HUES48 (cell line): ENCODE measurements around the gene HLF.

Experiments
- H3K27ac ChIP-seq: one replicate; pipeline ENCODE4 v1.7.0; 2013; ENCODE audit warnings: low read depth, low read length, inconsistent platforms
- H3K27me3 ChIP-seq: 2 replicates; pipeline ENCODE4 v1.6.1; 2013; ENCODE audit warnings: mild to moderate bottlenecking, low read length; ENCODE audit not compliant: control insufficient read depth, insufficient read depth
- H3K36me3 ChIP-seq: 2 replicates; pipeline ENCODE4 v1.6.1; 2013; ENCODE audit warnings: low read length; ENCODE audit not compliant: control insufficient read depth, insufficient read depth
- H3K4me1 ChIP-seq: 2 replicates; pipeline ENCODE4 v1.6.1; 2013; ENCODE audit warnings: mild to moderate bottlenecking, low read length; ENCODE audit not compliant: control insufficient read depth, insufficient read depth
- H3K4me3 ChIP-seq: 2 replicates; pipeline ENCODE4 v1.5.1; 2013; ENCODE audit warnings: mild to moderate bottlenecking, low read depth, low read length
- H3K9ac ChIP-seq: 2 replicates; pipeline ENCODE4 v1.6.1; 2013; ENCODE audit warnings: mild to moderate bottlenecking, low read depth, low read length, moderate library complexity
- H3K9me3 ChIP-seq: 2 replicates; pipeline ENCODE4 v1.6.1; 2013; ENCODE audit warnings: low read length; ENCODE audit not compliant: control insufficient read depth, insufficient read depth

The HLF gene

DNA sequence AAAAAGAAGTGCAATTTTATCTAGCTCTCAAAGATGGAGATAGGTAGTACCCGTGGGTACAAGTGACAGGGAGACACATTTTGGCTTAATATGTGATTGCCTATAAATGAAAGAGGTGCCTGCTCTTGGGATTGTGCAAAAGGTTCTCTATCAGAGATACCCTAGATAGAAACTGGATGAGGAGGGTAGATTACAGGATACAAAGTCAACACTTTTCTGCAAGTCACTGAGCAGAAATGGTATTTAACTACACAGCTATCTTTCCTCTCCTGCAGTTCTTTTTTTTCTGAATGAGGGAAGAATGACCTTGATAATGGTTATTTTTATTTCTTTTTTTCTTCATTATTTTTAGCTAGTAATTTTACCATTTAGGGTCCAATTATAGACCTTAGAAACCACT, 89.2 kb downstream of the HLF start:
- Histone ChIP-seq H3K4me1 (peaks cover 26% of the 10 kb centered on the region), H3K9me3 (no peaks in the 10 kb centered on the region), H3K9ac (no peak overlapping the region), H3K36me3 (no peaks in the 10 kb centered on the region), H3K27me3 (no peaks in the 10 kb centered on the region), H3K27ac (no peak overlapping the region), H3K4me3 (no peak overlapping the region)

DNA sequence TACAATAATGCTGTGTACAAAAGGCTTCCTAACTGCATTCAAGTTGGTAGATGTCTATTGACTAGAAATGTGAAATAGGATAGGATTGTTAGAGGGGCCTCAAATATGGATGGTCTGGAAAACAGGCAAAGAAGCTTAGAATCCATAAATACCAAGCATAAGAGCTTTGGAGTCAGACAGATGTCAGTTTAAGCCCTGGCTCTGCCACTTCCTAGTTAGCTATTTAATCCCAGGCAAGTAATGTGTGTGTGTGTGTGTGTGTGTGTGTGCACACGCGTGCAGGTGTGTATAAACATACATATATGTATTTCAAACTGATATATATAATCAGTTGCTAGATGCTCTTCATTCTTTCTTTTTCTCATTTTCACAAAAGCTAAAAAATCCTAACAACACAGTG, 90.2 kb downstream of the HLF start:
- Histone ChIP-seq H3K9me3 (no peaks in the 10 kb centered on the region), H3K4me1 (peaks cover 21% of the 10 kb centered on the region), H3K27ac (no peak overlapping the region), H3K36me3 (no peaks in the 10 kb centered on the region), H3K4me3 (no peak overlapping the region), H3K27me3 (no peaks in the 10 kb centered on the region), H3K9ac (no peak overlapping the region)

DNA sequence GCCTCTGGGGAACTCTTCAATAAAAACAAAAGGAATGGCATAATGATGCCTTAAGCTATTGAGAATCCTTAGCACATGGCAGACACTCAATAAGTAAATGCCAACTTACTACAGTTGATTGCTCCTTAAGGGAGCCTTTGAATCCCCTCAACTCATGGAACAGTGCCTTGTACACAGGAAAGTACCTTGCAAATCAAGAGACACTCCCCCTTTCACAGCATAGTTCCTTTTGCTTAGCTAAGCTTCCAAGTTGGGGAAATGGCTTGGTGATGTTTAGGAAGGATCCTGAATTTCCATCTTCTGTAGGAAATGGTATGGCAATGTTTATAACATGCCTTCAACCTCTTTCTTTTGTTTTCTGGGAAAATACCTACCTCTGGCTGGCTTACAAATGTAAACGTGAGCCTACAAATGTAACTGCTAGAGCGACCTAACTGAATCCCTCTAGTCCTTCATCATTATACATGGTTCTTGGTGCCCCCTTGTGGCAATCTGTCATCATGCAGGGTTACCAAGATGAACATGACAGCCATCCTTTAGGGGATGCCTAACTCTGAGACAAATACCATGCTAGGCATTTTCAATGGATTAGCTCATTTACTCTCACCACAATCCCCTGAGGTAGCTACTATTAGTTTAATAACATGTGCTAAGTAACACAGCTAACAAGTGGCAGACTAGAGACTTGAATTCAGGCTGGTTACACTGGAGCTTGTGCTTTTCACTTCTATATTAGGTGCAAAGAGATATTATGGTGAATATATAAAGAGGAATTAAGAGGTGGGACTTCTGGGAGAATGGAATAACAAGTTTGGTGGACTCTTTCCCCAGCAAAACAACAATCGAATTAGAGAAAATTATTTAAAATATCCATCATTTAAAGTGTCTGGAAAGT, 91.9 kb downstream of the HLF start:
- Histone ChIP-seq H3K4me3 (no peak overlapping the region), H3K9me3 (no peaks in the 10 kb centered on the region), H3K27me3 (no peaks in the 10 kb centered on the region), H3K4me1 (peaks cover 5% of the 10 kb centered on the region), H3K36me3 (no peaks in the 10 kb centered on the region), H3K9ac (no peak overlapping the region), H3K27ac (no peak overlapping the region)

DNA sequence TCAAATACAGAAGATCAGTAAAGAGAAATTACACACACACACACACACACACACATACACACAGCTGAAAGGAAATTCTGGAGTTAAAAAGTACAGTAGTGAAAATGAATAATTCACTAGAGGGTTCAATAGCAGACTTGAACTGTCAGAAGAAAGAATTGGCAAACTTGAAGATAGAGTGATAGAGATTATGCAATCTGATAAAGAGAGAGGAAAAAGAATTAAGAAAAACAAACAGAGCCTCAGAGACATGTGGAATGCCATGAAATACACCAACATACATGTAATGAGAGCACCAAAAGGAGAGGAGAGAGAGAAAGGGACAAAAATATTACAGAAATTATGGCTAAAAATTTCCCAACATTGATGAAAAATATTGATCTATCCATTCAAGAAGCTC, 96.2 kb downstream of the HLF start:
- no peaks in the 10 kb centered on the region for H3K27me3 ChIP-seq
- no peak overlapping the region for H3K27ac ChIP-seq
- H3K4me1 ChIP-seq, result peaks cover 14% of the 10 kb centered on the region
- H3K4me3 ChIP-seq, result no peak overlapping the region
- H3K9ac ChIP-seq, result no peak overlapping the region
- H3K36me3 ChIP-seq, result no peaks in the 10 kb centered on the region
- no peaks in the 10 kb centered on the region for H3K9me3 ChIP-seq

DNA sequence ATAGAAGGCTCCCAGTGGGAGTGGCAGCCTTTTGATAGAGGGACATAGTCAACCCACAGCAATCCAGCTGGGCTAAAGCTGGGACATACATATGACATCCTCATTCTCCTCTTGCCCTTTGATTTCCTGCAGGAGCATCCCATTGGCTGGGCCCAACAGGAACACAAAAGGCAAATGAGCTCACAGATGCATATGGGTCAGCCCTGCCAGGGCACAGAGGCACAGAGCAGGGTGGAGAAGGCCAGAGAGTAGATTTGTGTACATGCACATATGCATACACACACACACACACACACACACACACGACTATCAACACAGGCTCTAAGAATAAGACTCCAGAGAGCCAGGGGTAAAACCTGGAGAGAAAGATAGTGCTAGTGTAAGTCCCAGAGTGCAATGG, 98.3 kb downstream of the HLF start:
- no peaks in the 10 kb centered on the region for H3K27me3 ChIP-seq

DNA sequence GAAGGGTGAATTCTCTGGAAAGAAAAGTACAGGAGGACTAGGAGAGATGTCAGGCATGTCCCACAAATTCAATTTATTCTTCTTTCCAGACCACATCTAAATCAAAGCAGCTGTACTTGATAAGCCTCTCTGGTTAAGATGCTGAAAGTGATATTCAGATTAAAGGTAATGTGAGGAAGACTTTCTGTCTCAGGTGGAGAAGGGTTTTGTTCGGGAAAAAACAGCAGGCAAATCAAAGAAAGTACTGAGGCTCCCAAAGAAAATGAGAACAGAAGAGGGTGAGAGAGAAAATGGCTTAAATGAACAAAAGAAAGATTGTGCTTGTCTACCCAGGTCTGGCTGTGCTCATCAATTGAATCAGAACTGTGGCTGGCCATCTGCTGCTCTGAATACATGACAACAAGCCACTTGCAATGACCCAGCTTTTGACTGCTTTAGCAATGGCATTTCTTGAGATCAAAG, 101.3 kb downstream of the HLF start:
- Histone ChIP-seq H3K36me3 (no peaks in the 10 kb centered on the region), H3K9ac (no peak overlapping the region), H3K27ac (no peak overlapping the region), H3K4me1 (peaks cover 12% of the 10 kb centered on the region), H3K9me3 (no peaks in the 10 kb centered on the region), H3K27me3 (no peaks in the 10 kb centered on the region), H3K4me3 (no peak overlapping the region)

More for the DNA sequence above, 98.3 kb downstream of the HLF start:
- H3K36me3 ChIP-seq, result no peaks in the 10 kb centered on the region
- no peaks in the 10 kb centered on the region for H3K9me3 ChIP-seq
- no peak overlapping the region for H3K9ac ChIP-seq
- H3K4me3 ChIP-seq, result no peak overlapping the region
- H3K27ac ChIP-seq, result no peak overlapping the region
- peaks cover 12% of the 10 kb centered on the region for H3K4me1 ChIP-seq

DNA sequence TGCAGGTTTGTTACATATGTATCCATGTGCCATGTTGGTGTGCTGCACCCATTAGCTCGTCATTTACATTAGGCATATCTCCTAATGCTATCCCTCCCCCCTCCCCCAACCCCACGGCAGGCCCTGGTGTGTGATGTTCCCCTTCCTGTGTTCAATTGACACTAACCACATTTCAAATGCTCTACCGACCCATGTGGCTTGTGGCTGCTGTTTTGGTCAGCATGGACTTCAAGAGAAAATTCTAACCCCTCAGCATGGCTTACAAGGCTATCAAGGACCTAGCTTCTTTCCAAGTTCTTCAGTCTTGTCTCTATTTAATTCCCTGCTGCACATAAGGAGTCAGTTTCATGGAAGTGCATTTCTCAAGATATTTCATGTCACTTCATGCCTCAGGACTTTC, 103.9 kb downstream of the HLF start:
- H3K27ac ChIP-seq, result no peak overlapping the region
- H3K4me3 ChIP-seq, result no peak overlapping the region
- H3K9me3 ChIP-seq, result peaks cover 4% of the 10 kb centered on the region; the same call in 1 of the 2 replicates
- H3K27me3 ChIP-seq, result no peaks in the 10 kb centered on the region
- peaks cover 12% of the 10 kb centered on the region for H3K4me1 ChIP-seq
- H3K9ac ChIP-seq, result no peak overlapping the region
- no peaks in the 10 kb centered on the region for H3K36me3 ChIP-seq
